ENCODE data around the gene MAP3K3.
"Not testable (repeated sequence)": the region's sequence is repeated elsewhere in the genome, so short reads cannot be mapped to it uniquely, and the experiment has no call there.

The MAP3K3 gene

GRCh38 chr17:63709110-63709509 lies 86.9 kb downstream of the MAP3K3 start:
- no peak for DNase-seq

- DNase-seq = no peak
These were observed 92.5 kb downstream of the MAP3K3 start for GRCh38 chr17:63714550-63715277.

DNA sequence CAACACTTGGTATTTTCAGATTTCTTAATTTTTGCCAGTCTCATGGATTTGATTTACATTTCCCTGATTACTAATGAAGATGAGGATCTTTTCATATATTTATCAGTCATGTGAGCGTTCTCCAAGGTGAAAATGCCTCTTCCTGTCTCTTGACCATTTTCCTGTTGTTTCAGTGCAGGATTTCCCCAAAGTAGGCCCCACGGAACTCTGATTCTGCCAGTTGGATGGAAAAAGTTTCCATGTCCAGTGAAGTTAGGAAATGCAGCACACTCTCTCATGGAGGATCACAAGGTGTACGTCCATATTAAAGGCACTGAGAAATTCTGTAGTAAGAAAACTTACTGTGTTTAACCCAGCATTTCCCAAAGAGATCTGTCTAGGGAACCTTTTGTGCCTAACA lies 94.2 kb downstream of the MAP3K3 start:
- DNase-seq = no peak

DNA sequence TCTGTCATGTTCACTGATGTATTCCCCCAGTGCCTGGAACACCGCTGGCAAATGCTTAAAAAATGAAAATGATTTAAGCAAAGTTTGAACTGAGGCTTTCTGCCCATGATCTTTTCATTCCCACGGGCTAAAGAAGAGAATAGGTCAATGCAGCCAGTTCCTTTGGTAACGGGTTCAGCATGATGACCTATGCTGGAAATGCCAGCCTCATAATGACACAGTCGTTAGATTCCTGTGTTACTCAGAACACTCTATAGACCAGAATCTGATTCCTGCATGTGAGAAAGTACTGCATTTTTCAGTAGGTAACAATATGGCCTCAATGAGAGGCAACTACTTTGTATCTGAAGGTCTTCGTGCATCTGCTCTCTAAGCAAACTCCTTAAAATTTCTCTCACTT lies 96.8 kb downstream of the MAP3K3 start:
- DNase-seq = no peak

- DNase-seq = not testable (repeated sequence)
These were observed 98.0 kb downstream of the MAP3K3 start for GRCh38 chr17:63720194-63720593.

DNA sequence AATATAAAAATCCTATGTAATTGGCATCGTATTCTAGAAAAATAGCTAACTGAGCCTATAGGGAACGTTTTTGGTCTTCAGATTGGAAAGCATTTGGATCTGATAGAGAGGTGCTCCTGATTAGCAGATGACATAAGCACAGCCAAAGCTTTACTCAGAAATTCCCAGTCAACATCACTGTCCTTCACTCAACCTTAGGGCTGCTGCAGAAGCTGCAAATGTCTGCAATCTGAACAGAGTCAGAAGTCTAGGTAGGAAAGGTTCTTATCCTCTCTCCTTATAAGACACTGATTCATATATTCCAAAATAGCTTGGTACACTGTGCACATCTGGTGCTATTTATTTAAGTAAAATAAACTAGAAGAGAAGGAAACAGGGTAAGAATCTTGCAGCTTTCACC lies 100.2 kb downstream of the MAP3K3 start:
- DNase-seq = no peak

DNA sequence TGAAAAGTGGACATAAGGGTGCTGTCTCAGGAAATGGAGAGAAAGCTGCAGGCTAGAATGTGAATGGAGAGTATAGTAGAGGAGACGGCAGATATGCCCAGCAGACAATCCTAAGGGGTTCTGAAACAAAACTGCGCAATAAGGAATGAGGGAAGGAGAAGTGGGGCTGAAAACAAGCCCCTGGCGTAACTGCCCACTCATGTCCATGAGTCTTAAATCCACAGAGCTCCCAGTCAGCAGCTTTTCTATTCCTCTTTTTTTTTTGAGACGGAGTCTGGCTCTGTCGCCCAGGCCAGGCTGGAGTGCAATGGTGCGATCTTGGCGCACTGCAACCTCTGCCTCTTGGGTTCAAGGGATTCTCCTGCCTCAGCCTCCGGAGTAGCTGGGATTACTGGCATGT lies 113.5 kb downstream of the MAP3K3 start:
- DNase-seq = no peak

DNA sequence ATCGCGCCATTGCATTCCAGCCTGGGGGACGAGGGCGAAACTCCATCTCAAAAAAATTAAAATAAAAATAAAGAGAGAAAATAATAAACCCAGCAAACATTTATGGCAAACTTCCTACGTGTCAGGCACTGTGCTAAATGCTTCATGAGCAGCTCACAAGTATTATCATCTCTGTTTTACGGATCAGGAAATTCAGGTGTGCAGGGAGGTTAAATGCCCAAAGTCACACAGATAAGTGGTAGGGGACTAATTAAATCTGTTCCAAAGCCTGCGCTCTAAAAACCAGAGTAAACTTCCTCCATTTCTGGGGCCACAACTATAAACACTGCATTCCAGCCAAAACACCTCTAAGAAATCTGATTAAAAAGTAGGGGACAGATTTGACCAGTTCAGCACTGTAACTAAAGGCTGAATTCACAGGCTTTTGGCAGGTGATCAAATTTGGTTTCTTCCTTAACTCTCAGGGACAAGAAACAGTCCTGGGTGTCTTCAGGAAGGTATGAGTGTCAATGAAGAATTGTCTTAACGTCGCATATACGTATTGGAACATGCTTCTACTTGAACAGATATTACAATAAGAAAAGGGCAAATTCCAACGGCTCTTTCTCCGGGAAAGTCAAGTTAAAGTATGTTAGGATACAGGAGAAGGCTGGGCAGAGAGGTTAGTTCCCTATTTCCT lies 118.4 kb downstream of the MAP3K3 start:
- DNase-seq = peak in 1 of 2 experiments; percentile 68

DNA sequence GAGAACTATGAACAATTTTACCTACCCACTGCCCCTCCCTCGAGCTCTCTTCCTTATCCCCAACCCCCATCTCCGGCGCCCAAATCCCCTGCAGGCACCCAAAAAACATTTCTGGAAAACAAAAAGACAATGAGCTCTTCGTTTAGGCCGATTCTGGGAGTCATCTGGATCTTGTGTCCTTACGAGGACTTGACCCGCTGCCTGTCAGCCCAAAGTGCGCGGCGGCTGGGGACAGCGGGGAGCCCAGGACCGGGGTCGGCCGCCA lies 118.9 kb downstream of the MAP3K3 start:
- peak in 1 of 2 experiments; percentile 65 for DNase-seq

DNA sequence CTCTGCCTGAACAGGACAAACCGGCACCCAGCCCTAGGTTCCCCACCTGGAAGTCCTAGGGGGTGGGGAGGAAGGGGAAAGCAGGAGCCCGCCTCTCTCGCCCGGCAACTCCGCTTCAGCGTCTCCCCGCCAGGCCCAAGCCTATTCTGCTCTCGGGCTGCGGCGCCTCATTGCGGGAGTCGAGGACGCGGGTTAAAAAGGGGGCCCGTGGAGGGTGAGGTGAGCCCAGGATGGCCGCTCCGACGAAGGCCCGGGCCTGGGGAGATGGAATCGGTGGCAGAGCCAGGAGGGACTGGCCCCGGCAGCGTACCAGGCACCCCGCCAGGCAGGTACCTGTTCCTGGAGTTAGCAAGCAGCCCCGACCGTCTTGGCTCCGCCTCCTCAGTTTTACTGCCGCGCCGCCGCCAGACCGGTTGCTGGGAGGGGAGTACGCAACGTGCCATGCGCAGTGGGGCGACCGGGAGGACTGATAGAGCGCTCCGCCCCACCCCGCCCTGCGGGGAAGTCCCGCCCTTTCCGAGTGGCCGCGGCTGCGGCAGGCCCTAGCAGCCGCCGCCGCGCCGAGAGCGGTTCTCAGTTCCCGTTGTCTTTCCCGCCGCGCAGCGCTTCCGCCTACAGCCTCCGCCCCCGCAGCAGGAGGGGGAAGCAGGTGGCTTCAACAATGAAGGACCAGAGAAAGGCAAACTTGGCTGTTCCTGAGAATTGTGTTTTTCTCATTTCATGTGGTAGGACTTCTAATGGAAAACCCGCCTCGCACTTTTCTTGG lies 119.4 kb downstream of the MAP3K3 start, which contains the start of gene STRADA:
Gene STRADA (minus strand): TSS at position 392 of the 766 bp plus-strand sequence. CDS start 13,430 bp downstream, outside the sequence.
- peak; percentile 99 to 100 for DNase-seq
